Activated CD8-positive, alpha-beta memory T cell treated with anti-CD3 and anti-CD28 coated beads, Interleukin-2, amount 50 U/mL, for 24 hours (primary cell): ENCODE data around the gene GIPC3.
"Not testable (repeated sequence)": the region's sequence is repeated elsewhere in the genome, so short reads cannot be mapped to it uniquely, and the experiment has no call there.

Experiments
- DNase-seq: peaks from one replicate; pipeline ENCODE4 v3.0.0-alpha.2; 2020; ENCODE audit errors: extremely low read depth

The GIPC3 gene

DNA sequence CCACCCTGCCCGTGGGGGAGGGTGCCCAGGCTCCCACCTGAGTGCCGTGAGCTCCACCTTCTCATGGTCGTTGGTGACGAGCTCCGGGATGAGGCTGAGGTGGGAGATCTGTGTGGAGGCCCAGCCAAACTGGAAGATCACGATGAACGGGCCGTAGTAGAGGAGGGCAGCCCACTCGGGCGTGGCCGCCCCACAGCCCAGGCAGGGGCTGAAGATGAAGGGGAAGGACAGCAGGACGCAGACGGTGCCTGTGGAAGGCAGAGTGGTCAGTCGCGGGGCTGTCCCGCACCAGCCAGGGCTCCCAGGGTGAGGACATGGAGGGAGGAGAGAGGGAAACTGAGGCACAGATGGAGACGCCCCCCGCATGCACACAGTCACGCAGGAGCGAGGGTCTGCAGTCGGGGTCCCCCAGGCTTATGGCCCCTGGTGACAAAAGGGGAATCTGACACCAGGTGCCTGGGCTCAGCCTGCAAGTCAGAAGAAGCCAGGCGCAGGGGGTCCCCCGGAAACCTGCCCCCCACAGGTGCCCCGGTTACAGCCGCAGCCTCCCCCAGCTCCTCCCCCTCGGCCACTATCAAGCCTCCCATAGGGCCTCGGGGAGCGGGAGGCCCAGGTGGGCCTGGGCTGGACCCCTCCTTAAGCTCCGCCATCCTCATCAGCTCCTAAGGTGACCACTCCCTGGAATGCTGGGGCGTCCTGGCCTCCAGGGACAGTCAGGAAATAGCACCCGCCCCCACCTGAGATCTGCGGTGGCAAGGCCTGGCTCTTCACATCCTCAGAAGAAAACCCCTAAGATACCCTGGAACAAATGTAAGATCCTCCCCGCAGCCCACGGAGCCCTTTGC, 34.1 kb upstream of the GIPC3 start:
- no peak for DNase-seq

DNA sequence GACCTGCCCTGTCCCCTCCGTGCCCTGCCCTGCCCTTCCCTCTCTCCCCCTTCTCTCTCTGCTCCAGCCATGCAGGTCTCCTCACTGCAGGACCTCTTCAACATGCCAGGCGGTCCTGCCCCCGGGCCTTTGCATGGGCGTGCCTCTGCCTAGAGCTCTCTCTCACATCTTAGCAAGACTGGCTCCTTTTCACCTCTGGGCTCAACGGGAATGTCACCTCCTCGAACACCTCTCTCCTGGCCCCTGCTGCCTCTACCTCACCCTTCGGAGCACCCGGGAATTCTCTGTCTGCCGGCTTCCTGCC, 33.5 kb upstream of the GIPC3 start:
- no peak for DNase-seq

DNA sequence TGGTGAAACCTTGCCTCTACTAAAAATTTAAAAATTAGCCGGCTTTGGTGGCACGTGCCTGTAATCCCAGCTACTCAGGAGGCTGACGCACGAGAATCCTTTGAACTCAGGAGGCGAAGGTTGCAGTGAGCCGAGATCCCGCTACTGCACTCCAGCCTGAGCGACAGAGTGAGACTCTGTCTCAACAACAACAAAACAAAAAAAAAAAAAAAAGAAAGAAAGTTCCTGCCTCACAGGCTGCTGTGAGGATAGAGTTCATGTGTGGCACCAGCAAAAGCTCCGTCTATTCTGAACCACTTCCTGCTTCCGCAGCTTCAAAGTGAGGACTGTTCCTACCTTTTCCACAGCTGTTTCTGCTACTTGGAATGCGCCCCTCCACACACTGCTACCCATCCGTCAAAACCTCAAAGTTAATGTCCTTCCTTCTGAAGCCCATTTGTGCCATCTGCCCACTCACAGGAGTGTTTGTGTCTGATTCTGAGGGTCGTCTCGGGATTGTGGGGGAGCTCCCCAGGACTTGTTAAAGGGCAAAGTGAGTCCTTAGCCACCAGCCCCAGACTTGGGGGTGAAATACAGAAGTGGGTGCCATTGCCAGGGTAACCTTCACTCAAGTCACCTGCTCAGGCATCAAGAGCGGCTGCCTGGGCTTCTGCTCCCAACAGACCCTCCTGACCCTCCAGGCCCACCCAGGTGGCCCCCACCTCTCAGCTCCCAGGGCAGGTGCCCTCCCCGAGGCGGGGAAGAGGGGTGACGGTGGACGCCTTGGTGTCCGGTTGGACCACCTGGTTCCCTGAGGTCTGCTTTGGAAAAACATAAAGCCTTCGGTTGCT, 30.8 kb upstream of the GIPC3 start:
- no peak for DNase-seq

DNA sequence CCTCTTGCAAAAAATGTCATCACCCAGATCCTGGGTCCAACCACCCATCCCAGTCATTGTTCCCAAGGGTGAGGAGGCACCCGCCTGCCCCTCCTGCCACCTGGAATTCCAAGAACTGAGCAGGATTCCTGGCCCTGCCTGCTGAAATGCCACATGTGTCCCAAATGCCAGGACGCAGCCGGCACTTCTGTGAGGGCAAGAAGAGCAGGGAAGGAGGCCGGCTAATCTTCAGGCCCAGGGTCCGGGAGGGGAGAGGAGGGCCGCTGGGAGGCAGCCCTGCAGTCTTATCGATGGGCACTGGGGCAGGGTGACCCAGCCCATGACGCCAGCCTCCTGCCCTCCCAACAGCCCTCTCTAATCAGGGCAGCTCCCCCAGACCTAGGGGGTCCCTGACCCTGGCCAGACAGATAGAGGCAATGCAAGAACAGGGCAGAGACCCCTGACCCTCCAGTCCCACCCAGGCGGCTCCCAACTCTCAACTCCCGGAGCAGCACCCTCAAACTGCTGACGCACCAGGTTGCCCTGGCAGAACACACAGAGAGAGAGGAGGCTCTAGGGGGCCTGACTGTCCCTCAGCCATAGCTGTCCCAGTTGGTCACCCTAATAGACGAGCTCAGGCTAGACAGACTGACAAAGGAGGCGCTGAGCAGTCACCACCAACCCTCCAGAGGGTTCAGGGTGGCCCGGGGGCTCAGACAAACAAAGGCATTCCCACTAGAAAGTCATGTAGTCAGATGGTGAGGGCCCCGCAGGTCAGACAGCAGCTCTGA, 29.4 kb upstream of the GIPC3 start:
- no peak for DNase-seq

DNA sequence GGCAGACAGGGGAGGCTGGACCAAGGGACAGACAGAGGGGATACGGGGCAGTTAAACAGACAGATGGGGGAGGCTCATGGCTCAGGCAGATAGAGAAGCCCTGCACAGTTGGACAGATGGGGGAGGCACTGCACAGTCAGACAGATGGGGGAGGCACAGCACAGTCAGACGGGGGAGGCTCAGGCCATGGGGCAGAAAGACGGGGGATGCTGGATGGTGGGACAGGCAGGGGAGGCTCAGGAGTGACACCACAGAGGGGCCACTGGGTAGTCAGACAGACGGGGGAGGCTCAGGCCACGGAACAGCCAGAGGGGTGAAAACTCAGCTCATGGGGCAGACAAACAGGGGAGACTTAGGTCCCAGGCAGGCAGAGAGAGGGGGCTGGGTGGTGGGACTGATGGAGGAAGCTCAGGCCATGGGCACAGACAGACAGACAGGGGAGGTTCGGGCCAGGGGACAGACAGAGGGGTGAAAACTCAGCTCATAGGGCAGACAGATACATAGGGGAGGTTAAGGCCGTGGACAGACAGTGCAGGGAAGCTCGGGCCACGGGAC, 28.8 kb upstream of the GIPC3 start:
- no peak for DNase-seq

DNA sequence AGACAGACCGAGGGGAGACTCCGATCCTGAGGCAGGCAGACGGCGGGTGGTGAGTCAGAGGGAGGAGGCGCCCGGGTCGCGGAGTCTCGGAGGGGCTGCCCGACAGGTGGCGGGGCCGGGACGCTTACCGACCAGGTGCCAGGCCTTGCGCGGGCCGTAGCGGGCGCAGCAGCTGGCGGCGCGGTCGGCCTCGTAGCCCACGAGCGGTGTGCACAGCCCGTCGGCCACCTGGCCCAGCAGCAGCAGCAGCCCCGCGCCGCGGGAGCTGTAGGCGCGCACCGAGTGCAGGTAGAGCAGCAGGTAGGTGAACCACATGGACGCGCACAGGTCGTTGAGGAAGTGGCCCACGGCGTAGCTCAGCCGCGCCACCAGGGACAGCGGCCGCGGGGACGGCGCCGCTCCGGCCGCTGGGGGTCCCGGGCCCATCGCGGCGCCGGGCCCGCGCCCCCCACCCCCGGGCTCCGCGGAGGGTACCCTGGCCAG, 28.3 kb upstream of the GIPC3 start:
- no peak for DNase-seq

DNA sequence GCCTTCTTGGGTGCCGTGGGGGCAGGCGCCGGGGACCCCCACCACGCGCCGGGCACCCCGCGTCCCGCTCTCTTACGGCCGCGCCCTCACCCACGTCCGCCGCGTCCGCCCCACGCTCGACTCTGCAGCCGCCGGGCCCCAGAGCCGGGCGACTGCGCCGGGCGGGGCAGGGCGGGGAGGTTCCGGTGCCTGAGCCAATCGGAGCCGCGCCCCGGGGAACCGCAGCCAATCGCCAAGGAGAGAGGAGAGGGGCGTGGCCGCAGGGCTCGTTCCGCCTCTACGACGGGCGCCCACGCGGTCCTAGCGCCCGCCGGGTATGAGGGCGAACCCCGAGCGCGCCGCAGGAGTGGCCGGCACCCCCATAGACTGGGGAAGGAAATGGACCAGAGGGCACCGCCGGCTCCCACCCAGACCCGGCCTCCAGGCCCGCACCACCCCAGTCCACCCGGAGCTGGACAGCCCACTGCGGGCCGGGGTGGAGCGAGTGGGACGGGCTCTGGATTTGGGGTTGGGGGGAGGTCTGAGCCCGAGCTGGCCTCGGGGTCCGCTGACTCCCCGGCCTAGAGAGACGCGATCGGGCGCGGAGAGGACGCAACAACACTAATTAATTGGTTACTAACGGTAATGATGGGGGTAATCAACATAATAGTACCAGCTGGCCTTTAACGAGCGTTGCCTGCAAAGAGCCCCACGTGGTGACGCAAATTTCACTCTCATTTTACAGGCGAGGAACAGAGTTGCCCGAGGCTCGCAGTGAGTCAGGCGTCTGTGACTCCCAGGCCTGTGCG, 27.6 kb upstream of the GIPC3 start, which contains the start of gene MFSD12:
TSS of gene MFSD12 (minus strand) at position 126 of the 788 bp plus-strand sequence. CDS start 183 bp downstream, outside the sequence.
- peak; percentile 86 for DNase-seq

DNA sequence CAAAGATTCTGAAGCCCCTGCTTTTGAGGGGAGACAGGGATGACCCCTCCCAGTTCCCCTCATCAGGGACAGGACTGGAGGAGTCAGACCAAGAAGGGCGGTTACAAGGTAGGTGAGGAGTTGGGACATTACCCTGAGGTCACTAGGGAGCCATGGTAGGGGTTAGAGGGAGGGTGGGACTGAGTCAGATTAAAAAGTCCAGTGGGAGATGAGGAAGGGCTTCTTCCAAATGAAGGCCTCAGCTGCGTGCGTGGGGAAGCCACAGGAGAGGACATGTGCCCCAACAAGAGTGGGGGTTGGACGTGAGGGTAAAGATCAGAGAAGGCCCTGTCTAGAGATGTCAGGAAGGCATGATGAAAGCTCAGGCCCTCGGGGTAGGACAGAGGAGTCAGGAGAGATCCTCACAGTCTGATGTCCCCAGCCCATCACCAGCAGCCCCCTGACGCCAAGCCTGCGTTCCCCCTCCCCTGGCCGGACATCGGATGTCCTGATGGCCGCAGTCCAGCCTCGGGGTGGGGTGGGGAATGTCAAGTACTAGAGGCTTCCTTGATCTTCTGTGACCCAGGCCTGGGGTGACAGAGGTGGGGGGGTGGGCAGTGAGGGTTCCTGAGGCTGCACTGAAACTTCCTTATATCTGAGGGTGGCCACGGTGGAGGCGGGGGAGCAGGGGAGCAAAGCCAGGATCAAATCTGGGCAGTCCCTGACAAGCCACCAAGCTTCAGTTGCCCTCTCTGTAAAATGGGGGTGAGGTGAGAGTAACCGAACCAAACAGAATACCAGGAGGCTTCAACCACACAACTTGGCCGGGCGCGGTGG, 21.4 kb upstream of the GIPC3 start:
- no peak for DNase-seq

DNA sequence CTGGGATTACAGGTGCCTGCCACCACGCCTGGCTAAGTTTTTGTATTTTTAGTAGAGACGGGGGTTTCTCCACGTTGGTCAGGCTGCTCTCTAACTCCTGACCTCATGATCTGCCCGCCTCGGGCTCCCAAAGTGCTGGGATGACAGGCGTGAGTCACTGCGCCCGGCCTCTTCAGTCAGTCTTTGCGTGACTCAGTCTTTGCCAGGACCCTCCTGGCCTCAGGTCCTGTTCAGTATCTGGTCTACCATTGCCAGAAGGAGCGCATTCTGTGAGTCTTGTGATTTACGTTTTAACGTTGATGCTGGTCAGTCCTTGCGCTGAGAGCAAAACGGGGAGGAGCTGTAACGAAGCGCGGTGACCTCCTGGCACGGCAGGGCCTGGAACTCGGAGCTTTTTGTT, 20.1 kb upstream of the GIPC3 start:
- DNase-seq: no peak

DNA sequence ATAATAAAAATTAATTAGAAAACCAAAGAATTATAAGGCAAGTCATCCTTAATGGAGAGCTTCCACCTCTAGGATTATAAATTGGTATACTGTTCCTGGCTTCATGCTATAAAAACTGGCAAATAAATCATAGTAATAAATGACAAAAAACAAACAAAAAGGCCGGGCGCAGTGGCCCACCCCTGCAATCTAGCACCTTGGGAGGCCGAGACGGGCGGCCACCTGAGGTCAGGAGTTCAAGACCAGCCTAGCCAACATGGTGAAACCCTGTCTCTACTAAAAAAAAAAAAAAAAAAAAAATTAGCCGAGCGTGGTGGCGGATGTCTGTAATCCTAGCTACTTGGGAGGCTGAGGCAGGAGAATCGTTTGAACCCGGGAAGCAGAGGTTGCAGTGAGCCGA, 15.2 kb upstream of the GIPC3 start:
- DNase-seq: not testable (repeated sequence)

DNA sequence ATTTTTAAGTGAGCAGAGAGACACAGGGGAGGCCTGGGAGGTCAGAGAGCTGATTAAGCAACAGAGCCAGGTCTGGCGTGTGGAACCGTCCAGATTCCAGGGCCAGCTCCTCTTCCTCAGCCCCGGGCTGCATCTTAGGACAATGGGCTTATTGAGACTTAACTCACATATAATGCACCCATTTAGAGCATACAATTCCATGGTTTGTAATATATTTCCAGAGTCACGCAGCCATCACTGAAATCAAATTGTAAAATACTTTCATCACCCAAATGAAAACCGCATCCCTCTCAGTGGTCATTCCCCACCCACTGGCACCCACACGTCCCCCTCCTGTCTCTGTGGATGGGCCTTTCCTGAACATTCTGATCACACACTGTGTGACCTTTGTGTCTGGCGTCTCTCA, 14.7 kb upstream of the GIPC3 start:
- no peak for DNase-seq

DNA sequence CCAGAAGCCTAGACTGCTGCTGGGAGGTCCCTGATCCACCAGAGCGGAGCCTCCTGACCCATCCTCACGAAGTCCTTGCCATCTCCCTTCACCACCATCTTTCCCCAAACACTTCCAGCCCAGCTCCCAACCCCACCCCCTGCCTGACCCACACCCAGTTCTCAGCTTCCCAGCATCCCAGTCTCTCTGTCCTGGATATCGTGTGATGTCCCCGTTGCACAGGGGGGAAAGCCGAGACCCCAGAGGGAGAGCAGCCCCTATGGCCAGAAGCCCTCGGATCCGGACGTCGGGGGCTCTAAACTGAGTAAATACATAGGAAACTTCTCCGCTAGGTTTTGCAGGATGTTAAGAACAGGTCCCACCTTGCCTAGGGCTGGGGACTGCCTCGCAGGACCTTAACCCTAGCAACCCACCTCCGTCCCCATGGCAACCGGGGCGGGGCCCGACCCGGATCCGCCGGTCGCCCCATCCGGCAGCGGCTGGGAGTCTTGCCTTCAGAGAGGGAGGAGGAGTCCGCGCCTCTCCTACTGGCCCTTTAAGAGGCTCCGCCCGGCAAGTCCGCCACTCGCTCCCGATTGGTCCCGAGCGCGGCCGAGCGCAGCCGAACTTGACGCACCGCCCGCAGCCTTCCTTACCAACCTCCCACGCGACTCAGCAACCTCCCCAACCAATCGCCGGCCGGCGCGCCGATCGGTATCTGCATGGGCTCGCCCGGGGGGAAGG, 13.0 kb upstream of the GIPC3 start:
- DNase-seq: peak; percentile 99

DNA sequence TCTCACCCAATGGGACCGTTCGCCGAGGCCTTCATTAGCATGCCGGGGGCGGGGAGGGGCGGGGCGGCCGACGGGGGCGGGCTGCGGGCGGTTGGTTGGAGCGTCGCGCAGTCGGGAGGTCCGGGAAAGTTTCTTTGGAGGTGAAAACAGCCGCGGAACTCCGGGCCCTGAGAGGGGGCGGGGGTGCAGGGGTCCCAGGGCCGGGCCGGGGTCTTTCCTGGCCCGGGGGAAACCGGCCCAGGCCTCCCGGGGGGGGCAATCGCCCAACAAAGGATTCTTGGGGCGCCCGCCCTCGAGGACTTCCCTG, 12.5 kb upstream of the GIPC3 start, which contains the start of gene HMG20B:
TSS of gene HMG20B (plus strand) at position 90 of the 307 bp plus-strand sequence. CDS start 366 bp downstream, outside the sequence.
- no peak for DNase-seq

DNA sequence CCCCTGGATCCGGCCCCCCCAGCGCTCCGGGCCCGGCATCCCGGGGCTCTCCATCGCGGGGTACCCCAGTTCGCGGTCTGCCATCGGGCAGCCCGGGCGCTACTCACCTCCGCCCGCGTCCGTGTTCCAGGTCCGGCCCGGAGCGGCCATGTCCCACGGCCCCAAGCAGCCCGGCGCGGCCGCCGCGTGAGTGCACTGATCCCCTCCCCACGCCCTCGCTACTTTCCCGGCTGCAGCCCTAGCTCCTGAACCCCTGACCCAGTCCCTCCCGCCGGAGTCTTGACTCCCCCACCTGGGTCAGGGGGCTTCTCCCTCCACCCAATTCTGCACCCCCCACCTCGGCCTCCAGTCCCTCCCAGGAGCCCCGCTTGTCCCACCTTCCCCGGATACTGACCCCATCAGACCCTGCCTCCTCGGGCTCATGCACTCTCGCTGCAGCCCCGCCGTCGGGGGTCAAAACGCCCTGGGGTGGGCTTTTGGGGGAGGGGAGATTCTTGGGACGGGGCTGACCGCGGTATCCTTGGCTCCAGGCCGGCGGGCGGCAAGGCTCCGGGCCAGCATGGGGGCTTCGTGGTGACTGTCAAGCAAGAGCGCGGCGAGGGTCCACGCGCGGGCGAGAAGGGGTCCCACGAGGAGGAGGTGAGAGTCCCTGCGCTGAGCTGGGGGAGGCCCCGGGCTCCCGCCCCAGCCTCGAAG, 12.0 kb upstream of the GIPC3 start:
- no peak for DNase-seq

DNA sequence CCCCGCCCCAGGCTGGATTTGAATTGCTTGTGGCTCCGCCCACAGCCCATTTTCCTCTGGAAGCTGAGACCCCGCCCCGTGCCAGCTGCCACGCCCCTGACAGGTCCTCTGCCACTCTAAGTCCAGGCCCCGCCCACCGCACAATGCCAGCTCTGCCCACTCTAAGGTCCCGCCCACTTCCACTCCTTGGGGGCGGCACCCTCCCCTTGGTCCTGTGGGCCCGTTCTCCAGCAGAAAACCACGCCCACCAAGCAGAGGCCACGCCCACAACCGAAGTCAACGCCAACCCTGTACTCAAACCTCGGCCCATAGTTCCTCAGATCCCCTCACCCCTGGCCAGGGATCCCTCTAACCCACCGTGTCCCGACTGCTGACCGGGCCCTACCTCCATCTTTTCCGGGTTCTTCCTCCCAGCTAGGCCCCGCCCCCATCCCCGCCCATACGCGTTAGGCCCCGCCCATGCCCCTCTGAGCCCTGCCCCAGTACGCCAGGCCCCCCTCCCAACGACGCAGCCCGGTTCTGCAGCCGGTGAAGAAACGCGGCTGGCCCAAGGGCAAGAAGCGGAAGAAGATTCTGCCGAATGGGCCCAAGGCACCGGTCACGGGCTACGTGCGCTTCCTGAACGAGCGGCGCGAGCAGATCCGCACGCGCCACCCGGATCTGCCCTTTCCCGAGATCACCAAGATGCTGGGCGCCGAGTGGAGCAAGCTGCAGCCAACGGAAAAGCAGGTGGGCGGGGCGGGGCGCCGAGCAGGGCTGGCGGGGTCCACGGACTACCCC, 11.2 kb upstream of the GIPC3 start:
- DNase-seq: peak; percentile 68

DNA sequence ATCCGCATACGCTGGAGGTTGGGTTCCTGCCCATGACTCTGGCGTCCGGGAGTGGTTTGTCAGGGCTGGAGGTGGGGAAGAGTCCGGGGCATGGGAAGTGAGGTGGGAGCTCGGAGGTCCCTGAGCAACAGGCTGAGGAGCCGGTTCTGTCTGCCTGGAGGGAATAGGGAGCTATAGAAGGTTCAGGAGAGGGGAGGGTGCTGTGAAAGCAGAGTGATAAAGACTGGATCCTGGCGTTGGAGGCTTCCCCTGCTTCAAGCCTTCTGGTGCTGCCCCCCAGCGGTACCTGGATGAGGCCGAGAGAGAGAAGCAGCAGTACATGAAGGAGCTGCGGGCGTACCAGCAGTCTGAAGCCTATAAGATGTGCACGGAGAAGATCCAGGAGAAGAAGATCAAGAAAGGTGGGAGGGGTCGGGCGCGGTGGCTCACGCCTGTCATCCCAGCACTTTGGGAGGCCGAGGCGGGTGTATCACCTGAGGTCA, 10.0 kb upstream of the GIPC3 start:
- no peak for DNase-seq

DNA sequence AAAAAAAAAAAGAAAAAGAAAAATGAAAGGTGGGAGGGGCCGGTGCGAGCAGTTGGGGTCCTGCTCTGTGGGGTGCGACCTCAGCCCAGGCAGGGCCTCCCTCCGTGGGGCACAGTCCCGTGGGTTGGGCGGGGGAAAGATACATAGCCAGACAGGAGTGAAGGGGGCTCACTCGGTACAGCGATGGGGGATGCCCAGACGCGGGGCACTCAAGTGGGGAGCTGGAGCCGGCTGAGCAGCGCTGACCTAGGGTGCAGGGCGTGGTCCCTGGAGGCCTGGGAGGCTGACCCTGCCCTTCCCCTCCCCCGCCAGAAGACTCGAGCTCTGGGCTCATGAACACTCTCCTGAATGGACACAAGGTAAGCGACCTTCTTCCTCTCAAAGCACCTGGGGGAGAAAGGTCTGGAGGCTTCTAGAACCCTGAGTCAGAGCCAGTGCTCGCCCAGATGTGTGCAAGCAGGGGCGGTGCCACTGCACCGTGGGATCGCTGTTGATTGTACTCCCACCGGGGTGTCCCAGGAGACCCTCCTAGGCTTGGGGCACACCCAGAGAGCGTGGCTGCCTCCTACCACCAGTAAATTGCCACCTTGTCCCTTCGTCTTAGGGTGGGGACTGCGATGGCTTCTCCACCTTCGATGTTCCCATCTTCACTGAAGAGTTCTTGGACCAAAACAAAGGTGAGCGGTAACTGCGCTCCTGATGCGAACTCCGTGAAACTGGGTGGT, 9.2 kb upstream of the GIPC3 start:
- no peak for DNase-seq
